CD4-positive, alpha-beta T cell treated with Interleukin-17A for 4 hours (primary cell): ENCODE results near the gene RRAS.
A peak's percentile ranks its signal among the peaks of the same experiment; 100 is the strongest.

ENCODE experiments used
- DNase-seq: peaks from one replicate; pipeline ENCODE4 v3.0.0-alpha.2; 2020; ENCODE audit warnings: mixed read lengths

RRAS gene

GRCh38 chr19:49676784-49677230, 36.9 kb upstream of the RRAS start:
- DNase-seq, result peak; percentile 99

- DNase-seq, result peak; percentile 84
These were observed 36.3 kb upstream of the RRAS start for GRCh38 chr19:49676136-49676783.

GRCh38 chr19:49672131-49672919, 32.4 kb upstream of the RRAS start:
- DNase-seq, result peak; percentile 84

- DNase-seq, result no peak
These were observed 29.6 kb upstream of the RRAS start for GRCh38 chr19:49669516-49669915.

GRCh38 chr19:49667473-49667872, 27.5 kb upstream of the RRAS start:
- DNase-seq, result no peak

GRCh38 chr19:49666120-49666444, 26.1 kb upstream of the RRAS start:
- no peak for DNase-seq

- DNase-seq, result peak; percentile 99
These were observed 25.6 kb upstream of the RRAS start, which contains the start of the genes BCL2L12 and IRF3 for GRCh38 chr19:49665351-49666119. TSS of gene BCL2L12 (plus strand) at chr19:49665933. CDS start at chr19:49666693, 760 bp downstream. TSS of gene IRF3 (minus strand) at chr19:49665857. CDS start at chr19:49664838, 1,019 bp downstream.

GRCh38 chr19:49665036-49665350, 25.1 kb upstream of the RRAS start:
- DNase-seq, result peak; percentile 14

- DNase-seq, result peak; percentile 97
These were observed 24.5 kb upstream of the RRAS start for GRCh38 chr19:49664171-49665035.

- DNase-seq, result no peak
These were observed 23.3 kb upstream of the RRAS start for GRCh38 chr19:49663224-49663623.

- DNase-seq, result no peak
These were observed 22.1 kb upstream of the RRAS start for GRCh38 chr19:49662011-49662410.

- no peak for DNase-seq
These were observed 20.5 kb upstream of the RRAS start for GRCh38 chr19:49660338-49660961.

- DNase-seq, result no peak
These were observed 18.9 kb upstream of the RRAS start for GRCh38 chr19:49658566-49659442.

GRCh38 chr19:49658139-49658517, 18.2 kb upstream of the RRAS start:
- DNase-seq, result no peak

- no peak for DNase-seq
These were observed 17.7 kb upstream of the RRAS start for GRCh38 chr19:49657493-49658138.

- DNase-seq, result no peak
These were observed 16.6 kb upstream of the RRAS start for GRCh38 chr19:49656456-49657109.

- DNase-seq, result no peak
These were observed 15.9 kb upstream of the RRAS start for GRCh38 chr19:49655570-49656455.

GRCh38 chr19:49654581-49654980, 14.6 kb upstream of the RRAS start:
- no peak for DNase-seq

GRCh38 chr19:49653466-49653806, 13.5 kb upstream of the RRAS start:
- no peak for DNase-seq
